Sigmoid colon (tissue), 7 donors: Measurements from ENCODE around the gene RASSF4. TPM values are rescaled to one million over a fixed set of nuclear protein-coding genes. Genes with fewer than 3 reads are reported as not detected.

Experiments used
- DNase-seq: peaks from one replicate; pipeline ENCODE4 v3.0.0-alpha.2; 2019
- H3K27ac ChIP-seq, 4 donors: fragments of 200-600 bp; sonication (generic); one replicate each; pipeline ENCODE4 v1.5.1; 2016 to 2019; ENCODE audit warnings: mild to moderate bottlenecking in 1 of 4
- H3K27me3 ChIP-seq, 3 donors: fragments of 200-600 bp; sonication (generic); one replicate each; pipeline ENCODE4 v1.5.1; 2019; ENCODE audit warnings: mild to moderate bottlenecking in 1 of 3
- H3K36me3 ChIP-seq, 4 donors: fragments of 200-600 bp; sonication (generic); one replicate each; pipeline ENCODE4 v1.5.1; 2016 to 2019
- H3K4me1 ChIP-seq, 4 donors: fragments of 200-600 bp; sonication (generic); one replicate each; pipeline ENCODE4 v1.5.1; 2017 to 2019
- H3K4me3 ChIP-seq, 4 donors: fragments of 200-600 bp; sonication (generic); one replicate each; pipeline ENCODE4 v1.5.1; 2017 to 2019; ENCODE audit warnings: mild to moderate bottlenecking in 2 of 4, moderate library complexity in 1 of 4
- H3K9me3 ChIP-seq, 4 donors: fragments of 200-600 bp in 3 of 4; sonication (generic) in 3 of 4; one replicate each; pipeline versions ENCODE4 v1.5.1 to v1.6.1; 2013 to 2019
- EP300 ChIP-seq, 4 donors: sonication (generic); formaldehyde crosslinking; IDR thresholded peaks; one replicate each; pipeline ENCODE4 v1.6.1; 2017; ENCODE audit warnings: antibody characterized with exemption in 4 of 4
- POLR2A ChIP-seq, 2 donors: fragments of 450-650 bp; IDR thresholded peaks; one replicate each; pipeline ENCODE4 v1.6.1; 2016; ENCODE audit warnings: antibody characterized with exemption in 2 of 2, mild to moderate bottlenecking in 2 of 2, moderate library complexity in 2 of 2
- POLR2AphosphoS5 ChIP-seq, 4 donors: sonication (generic); formaldehyde crosslinking; IDR thresholded peaks; one replicate each; pipeline ENCODE4 v1.6.1; 2017; ENCODE audit warnings: antibody characterized with exemption in 4 of 4
- WGBS, 2 donors: extraction: QIAGEN DNeasy Blood & Tissue Kit; methylation state at CpG; one replicate each; pipeline ENCODE4 v1.1.7; 2013; 5-methylcytosine and 5-hydroxymethylcytosine counted together
- intact Hi-C: fragments of 100-400 bp; cut with DNase I; formaldehyde crosslinking; loops from one replicate; pipeline ENCODE4 v1.15.1; 2023
- polyA plus RNA-seq, 3 donors: library from polyadenylated mRNA; stranded (reverse); fragments of 200-250 nt; gene quantifications; one replicate each; pipeline ENCODE4 v1.2.3, GENCODE V29; 2013
- total RNA-seq, 4 donors: library from RNA; depleted of rRNA; stranded (reverse); fragments of >200 nt; gene quantifications; one replicate each; pipeline ENCODE4 v1.1.0, GENCODE V29; 2016
- TF ChIP-seq, protein P1 (sequence below), 4 experiments: fragments of 450-650 bp in 3 of 4; fragments of 200-600 bp in 1 of 4; IDR thresholded peaks; one replicate each; pipeline ENCODE4 v1.5.1; 2016 to 2019; ENCODE audit warnings: antibody characterized with exemption in 4 of 4, mild to moderate bottlenecking in 3 of 4, moderate library complexity in 2 of 4
- donor health status: healthy with polysubstance abuse.
- donor health status: Bipolar disorder and iron deficiency.
- donor health status: healthy.

RASSF4 gene
- total and polyA plus RNA-seq, 7 donors, result 7.8 to 61.7 (median 23.2) TPM

DNA sequence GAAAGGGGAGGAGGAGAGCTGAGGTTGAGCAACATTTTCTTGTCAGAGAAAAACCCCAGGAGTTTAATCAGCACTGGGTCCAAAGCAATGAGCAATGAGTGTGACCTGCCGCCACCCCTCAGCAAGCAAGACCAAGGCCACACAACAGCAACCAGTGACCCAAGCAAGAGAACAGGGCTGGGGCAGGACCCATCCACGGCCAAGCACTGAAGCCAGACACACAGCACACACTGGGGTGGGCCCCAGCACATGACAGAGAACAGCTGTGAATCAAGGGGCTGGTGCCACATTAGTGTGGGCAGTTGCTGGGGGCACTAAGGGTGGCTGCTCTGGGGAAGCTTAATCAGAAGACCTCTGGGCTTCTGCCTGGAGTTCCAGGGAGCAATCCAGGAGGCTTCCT, 32.2 kb upstream of the RASSF4 start:
- WGBS, 2 donors, result 81 to 82% methylated on average over 2 of the region's 2 CpGs

DNA sequence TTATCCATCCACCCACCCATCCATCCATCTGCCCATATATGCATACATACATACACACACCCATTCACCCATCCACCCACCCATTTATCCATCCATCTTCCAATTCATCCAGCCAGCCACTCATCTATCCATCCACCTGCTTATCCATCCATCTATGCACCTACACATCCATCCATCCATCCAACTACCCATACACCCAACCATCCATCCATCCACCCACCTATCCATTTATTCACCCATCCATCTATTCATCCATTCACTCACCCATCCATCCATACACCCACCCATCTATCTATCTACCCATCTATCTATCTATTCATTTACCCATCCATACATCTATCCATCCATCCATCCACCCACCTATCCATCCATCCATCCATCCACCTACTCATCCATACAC, 31.1 kb upstream of the RASSF4 start:
- no peak overlapping the region for H3K27ac ChIP-seq
- TF ChIP-seq, protein P1, sequence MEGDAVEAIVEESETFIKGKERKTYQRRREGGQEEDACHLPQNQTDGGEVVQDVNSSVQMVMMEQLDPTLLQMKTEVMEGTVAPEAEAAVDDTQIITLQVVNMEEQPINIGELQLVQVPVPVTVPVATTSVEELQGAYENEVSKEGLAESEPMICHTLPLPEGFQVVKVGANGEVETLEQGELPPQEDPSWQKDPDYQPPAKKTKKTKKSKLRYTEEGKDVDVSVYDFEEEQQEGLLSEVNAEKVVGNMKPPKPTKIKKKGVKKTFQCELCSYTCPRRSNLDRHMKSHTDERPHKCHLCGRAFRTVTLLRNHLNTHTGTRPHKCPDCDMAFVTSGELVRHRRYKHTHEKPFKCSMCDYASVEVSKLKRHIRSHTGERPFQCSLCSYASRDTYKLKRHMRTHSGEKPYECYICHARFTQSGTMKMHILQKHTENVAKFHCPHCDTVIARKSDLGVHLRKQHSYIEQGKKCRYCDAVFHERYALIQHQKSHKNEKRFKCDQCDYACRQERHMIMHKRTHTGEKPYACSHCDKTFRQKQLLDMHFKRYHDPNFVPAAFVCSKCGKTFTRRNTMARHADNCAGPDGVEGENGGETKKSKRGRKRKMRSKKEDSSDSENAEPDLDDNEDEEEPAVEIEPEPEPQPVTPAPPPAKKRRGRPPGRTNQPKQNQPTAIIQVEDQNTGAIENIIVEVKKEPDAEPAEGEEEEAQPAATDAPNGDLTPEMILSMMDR (IDR thresholded peaks at IDR 0.05), result no peak
- no peak for TF ChIP-seq EP300 (IDR thresholded peaks at IDR 0.05)
- no peak for TF ChIP-seq POLR2AphosphoS5 (IDR thresholded peaks at IDR 0.05)
- no peak for TF ChIP-seq POLR2A (IDR thresholded peaks at IDR 0.05)
- no peaks in the 10 kb centered on the region for H3K9me3 ChIP-seq
- intact Hi-C loops, result no loop called here
- DNase-seq, result no peak
- H3K27me3 ChIP-seq, result no peaks in the 10 kb centered on the region
- H3K36me3 ChIP-seq, result no peaks in the 10 kb centered on the region
- peaks cover 0 to 11% (median 7%) of the 10 kb centered on the region in 4 donors for H3K4me1 ChIP-seq
- H3K4me3 ChIP-seq, result no peak overlapping the region

More for the DNA sequence above, 32.2 kb upstream of the RASSF4 start:
- no peak for TF ChIP-seq EP300 (IDR thresholded peaks at IDR 0.05)
- no peak for TF ChIP-seq POLR2AphosphoS5 (IDR thresholded peaks at IDR 0.05)
- no peak for TF ChIP-seq POLR2A (IDR thresholded peaks at IDR 0.05)
- TF ChIP-seq, protein P1 (IDR thresholded peaks at IDR 0.05), result no peak
- no peak overlapping the region for H3K4me3 ChIP-seq
- no peak overlapping the region for H3K27ac ChIP-seq
- no peaks in the 10 kb centered on the region for H3K36me3 ChIP-seq
- intact Hi-C loops, result no loop called here
- DNase-seq, result peak; percentile 56
- no peaks in the 10 kb centered on the region for H3K27me3 ChIP-seq
- H3K4me1 ChIP-seq, result peaks cover 0 to under 1% (median under 1%) of the 10 kb centered on the region in 4 donors
- H3K9me3 ChIP-seq, result no peaks in the 10 kb centered on the region

DNA sequence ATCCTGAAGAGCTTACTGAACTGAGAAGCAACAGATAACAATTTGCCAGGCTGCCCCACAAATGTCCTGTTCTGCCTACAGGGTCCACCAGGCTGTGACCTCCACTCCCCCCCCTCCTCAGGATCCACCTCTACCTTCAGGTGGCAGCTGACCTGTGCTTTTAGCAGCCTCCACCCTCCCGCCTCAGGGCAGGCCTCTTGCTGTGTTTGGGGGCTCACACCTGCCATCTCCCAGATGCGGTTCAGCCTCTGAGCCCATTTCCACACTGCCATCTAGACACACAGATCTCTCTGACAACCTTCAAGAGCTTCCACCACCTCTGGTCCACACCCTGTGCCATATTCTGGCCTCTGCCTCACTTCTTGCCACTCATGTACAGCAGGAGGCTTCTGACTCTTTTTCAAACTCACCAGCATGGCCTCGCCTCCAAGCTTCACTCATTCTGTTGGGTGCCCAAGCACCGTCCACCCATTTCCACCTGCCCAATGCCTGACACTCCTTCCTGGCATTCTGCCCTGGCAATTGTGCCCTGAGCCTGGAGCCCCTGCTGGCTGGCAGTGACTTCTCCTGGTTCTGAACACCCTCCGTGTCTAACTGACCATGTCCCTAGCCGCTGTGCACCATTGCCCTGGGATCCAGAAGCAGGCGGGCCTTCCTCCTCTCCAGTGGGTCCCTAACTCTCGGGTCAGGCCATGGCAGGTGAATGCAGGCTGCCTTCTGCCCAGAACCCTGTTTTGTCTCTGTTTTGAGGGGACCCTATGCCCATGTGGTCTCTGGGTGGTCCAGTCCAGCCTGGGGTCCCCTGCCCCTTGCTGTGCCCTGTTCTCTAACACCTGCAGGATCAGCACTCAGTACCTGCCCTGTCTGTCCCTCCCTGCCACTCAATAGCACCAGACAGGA, 30.0 kb upstream of the RASSF4 start:
- Histone ChIP-seq H3K4me1 (peaks cover 0 to 22% (median 10%) of the 10 kb centered on the region in 4 donors), H3K27me3 (no peaks in the 10 kb centered on the region), H3K36me3 (no peaks in the 10 kb centered on the region), H3K9me3 (no peaks in the 10 kb centered on the region), H3K27ac (no peak overlapping the region), H3K4me3 (no peak overlapping the region)
- intact Hi-C loops, result no loop called here
- TF ChIP-seq POLR2A (IDR thresholded peaks at IDR 0.05) (no peak), EP300 (IDR thresholded peaks at IDR 0.05) (no peak), POLR2AphosphoS5 (IDR thresholded peaks at IDR 0.05) (no peak)
- TF ChIP-seq, protein P1 (IDR thresholded peaks at IDR 0.05), result no peak
- WGBS, 2 donors, result 77 to 80% methylated on average over 8 of the region's 8 CpGs
- peak; percentile 40 for DNase-seq

DNA sequence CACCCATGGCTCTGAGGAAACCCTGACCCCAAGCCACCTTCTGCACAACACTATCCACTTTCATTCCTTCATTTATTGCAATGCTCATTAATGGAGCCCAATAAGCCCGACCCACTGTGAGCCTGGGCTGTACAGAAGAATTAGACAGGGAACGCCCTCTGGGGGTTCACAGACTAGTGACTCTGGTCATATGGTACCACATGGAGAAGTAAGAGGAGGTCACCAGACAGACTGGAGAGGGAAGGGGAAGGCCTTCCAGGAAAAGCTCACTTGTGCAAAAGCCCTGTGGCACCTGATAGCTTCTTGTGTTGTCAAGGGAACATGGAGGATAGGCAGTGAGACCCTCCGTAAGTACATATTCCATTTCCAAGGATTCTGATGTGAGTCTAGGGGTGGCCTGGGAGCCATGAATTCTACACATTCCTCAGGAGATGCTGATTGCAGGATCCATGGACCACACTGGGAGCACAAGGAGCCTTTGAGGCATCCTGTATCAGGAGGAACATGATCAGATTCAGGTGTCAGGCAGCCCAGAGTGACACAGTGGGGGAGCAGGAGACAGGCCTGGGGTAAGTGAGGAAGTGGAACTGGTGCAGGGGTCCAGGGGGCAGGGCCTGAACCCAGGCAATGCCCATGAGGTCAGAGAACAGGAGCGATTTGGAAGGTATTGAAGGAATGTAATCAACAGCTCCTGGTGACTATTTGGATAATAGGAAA, 28.5 kb upstream of the RASSF4 start:
- 80 to 89% methylated on average over 4 of the region's 4 CpGs for WGBS, 2 donors
- Histone ChIP-seq H3K9me3 (no peaks in the 10 kb centered on the region), H3K27ac (no peak overlapping the region), H3K36me3 (no peaks in the 10 kb centered on the region), H3K4me1 (peaks cover 0 to 36% (median 22%) of the 10 kb centered on the region in 4 donors), H3K4me3 (no peak overlapping the region), H3K27me3 (no peaks in the 10 kb centered on the region)
- intact Hi-C loops, result no loop called here
- TF ChIP-seq POLR2A (IDR thresholded peaks at IDR 0.05) (no peak), POLR2AphosphoS5 (IDR thresholded peaks at IDR 0.05) (no peak), EP300 (IDR thresholded peaks at IDR 0.05) (no peak)
- TF ChIP-seq, protein P1 (IDR thresholded peaks at IDR 0.05), result no peak
- peak; percentile 26 for DNase-seq
